Endometrium (tissue), 2 donors: ENCODE measurements around the gene C1QTNF6.
"Not testable (repeated sequence)": the region's sequence is repeated elsewhere in the genome, so short reads cannot be mapped to it uniquely, and the experiment has no call there.

ENCODE experiments used
- FAIRE-seq: peaks from 2 replicates; lab custom pipeline; 2012; peaks lifted over from hg19 to GRCh38; lab: Jason Lieb, UNC
- donor health status: control.
- donor health status: control.

Gene C1QTNF6

GRCh38 chr22:37176464-37177061 is 11.5 kb downstream of the C1QTNF6 start:
- FAIRE-seq: peak; percentile 62

DNA sequence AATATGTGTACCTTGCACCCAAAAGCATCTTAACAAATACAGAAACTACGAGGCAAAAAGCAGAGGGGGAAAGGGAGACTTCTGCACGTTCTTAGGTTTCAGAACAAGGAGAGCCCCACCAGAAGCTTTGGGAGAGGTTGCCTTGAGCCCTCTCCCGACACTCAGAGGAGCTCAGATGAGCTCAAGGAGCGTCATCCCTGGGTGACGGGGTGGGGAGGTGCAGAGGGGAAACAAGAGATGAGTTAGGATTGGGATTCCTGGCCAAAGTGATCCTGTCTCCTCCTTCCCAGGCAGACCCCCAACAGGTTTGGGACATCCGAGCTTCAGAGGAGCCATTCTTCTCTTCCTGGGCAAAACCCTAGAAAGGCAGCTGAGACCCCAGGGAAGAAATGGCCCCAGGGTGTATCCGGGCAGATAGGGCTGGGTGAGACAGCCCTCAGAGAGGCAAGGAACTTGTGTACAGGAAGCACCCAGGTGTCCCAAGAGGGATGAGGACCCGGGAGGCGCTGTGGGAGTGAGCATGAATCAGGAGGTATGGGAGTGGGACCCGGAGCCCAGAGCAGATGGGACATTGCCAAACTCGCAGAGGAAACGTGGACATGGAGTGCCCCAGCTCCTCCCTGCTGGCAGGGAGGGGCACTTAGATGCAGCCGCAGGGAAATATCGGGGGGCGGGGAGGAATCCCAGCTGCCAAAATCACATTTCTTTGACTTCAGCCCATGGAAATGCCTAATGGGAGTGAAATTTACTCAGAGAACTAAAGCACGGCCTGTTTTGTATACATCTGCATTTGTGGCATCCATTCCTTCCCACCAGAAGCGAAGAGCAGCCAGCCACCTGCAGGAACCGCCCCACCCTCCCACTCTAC is 12.4 kb downstream of the C1QTNF6 start:
- FAIRE-seq: no peak

- no peak for FAIRE-seq
Measured at GRCh38 chr22:37174964-37175363, 13.1 kb downstream of the C1QTNF6 start.

GRCh38 chr22:37173709-37174108 is 14.3 kb downstream of the C1QTNF6 start:
- FAIRE-seq: no peak

GRCh38 chr22:37172266-37173245 is 15.5 kb downstream of the C1QTNF6 start:
- FAIRE-seq: no peak

DNA sequence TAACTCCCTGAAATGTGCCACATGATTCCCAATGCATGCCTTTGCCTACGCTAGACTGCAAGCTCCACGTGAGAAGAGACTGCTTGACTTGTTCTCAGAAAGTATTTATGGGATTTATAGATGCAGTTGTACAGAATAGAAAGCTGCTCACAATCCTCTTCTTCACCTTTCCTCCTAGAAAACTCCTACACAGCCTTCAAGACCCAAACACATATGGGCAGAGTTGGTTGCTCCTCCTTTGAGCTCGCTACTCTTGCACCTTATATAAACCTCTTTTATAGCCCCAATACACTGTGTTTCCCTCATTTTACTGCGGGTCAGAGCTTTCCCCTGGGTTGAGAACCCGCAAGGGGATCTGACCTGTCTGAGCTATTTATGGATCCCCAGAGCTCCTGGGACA is 16.4 kb downstream of the C1QTNF6 start:
- FAIRE-seq: no peak

GRCh38 chr22:37170689-37171405 is 17.2 kb downstream of the C1QTNF6 start:
- FAIRE-seq: not testable (repeated sequence)

DNA sequence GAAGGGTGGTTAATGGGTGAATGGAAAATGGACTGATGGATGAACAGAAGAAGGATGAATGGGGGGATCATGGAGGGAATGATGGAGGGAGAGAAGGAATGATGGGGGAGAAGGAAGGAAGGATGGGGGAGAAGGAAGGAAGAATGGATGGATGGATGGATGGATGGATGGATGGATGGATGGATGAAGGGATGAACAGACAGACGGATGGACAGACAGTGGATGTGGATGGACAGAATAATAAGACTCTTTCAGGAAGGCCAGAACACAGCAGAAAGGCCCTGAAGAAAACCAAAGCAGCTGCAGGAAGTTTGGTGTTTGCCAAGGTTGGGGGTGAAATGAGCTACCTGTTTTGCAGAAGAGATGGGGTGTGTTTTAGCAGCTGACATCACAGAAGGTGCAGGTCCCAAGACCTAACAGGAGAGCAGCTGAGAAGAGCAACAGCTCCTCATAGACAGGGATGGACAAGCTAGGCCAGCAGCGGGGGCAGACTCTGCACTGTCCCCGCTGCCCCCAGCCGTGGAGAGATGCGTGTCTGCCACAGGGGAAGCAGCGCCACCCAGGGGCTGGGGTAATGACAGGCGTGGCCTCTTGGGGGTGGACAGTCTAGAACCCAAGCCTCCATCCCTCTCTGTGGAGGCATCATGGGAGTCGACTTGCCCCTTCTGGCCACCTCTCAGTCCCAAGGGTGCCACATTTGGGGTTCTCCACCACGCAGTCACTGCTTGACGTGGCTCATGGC is 17.9 kb downstream of the C1QTNF6 start:
- FAIRE-seq: no peak

DNA sequence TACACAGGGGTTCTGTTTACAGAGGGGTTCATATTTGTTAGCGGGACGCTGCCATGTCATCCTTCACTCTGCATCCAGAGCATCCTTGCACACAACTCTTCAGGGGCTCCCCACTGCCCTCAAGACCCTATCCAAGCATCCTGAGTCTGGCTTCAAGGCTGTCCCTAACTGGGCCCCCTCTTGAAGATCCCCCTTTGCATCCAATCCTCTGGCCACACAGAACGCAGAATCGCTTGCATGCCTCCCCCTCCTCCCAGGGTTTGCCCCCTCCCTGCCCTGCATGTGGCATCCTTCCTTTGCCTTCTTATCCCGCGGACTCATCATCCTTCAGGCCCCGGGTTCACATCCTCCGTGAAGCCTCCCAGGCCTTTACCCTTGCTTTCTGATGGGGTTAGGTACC is 18.6 kb downstream of the C1QTNF6 start:
- no peak for FAIRE-seq

DNA sequence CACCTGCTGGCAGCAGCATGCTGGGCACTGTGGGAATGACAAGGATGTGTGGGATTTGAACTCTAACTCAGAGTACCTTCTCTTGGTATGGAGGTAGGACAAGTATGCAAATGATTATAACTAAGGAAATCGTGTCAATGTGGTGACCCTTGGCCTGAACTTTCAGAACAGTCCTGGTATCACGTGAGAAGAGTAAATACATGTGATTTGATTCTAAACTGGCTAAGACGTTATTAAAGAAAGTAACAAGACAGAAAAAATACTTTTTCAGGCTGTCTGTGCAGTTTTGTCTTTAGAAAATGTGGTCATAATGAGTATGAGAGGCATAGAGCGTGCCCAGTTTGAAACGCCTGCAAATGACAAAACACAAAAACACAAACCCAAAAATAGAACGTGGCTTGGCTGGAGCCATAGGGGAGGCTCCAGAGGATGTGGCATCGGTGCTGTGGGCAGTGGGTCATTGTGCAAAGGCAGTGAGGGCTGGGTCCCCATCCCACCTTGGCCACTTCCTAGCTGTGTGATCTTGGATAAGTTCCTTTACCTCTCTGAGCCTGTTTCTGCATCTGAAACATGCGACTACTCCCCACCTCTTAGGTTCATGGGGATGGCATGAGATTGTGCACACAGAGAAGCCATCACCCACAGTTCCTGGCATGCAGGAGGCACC is 19.9 kb downstream of the C1QTNF6 start:
- FAIRE-seq: no peak

- FAIRE-seq: no peak
Measured at GRCh38 chr22:37167176-37167980, 20.7 kb downstream of the C1QTNF6 start.

- FAIRE-seq: no peak
Measured at GRCh38 chr22:37166675-37167066, 21.4 kb downstream of the C1QTNF6 start.

- FAIRE-seq: no peak
Measured at GRCh38 chr22:37165940-37166674, 21.9 kb downstream of the C1QTNF6 start.

GRCh38 chr22:37165066-37165465 is 23.0 kb downstream of the C1QTNF6 start:
- FAIRE-seq: no peak

- no peak for FAIRE-seq
Measured at GRCh38 chr22:37164505-37164887, 23.6 kb downstream of the C1QTNF6 start.

- FAIRE-seq: no peak
Measured at GRCh38 chr22:37163575-37164504, 24.2 kb downstream of the C1QTNF6 start.

- FAIRE-seq: no peak
Measured at GRCh38 chr22:37163096-37163489, 25.0 kb downstream of the C1QTNF6 start.
